Measurements from ENCODE around the gene NTN5.

DNA sequence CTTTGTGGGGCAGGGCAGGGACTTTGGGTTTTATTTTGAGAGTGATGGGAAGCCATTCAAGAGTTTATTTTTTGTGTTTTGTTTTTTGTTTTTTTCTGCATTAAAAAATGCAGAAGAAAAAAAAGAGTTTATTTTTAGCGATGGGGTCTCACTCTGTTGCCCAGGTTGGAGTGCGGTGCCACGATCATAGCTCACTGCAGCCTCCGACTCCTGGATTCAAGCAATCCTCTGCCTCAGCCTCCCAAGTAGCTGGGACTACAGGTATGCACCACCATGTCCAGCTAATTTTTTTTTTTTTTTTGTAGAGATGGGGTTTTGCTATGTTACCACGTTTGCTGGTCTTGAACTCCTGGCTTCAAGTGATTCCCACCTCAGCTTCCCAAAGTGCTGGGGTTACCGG is 14.3 kb downstream of the NTN5 start:
- TF ChIP-seq GATA3 (IDR thresholded peaks at IDR 0.05; ENCODE audit: low read depth, low read length) (no peak), GATA2 (IDR thresholded peaks at IDR 0.05; ENCODE audit: low read depth, low read length) (no peak)
